Mucosa of descending colon (tissue), 3 donors: ENCODE results near the gene CIC. TPM values are rescaled to one million over a fixed set of nuclear protein-coding genes. Genes with fewer than 3 reads are reported as not detected.

ENCODE experiments used
- ATAC-seq: fragments of 200-7000 bp; cut with Tn5 transposase; one replicate; pipeline ENCODE4 v1.9.1; 2020; ENCODE audit warnings: mild to moderate bottlenecking, moderate library complexity
- DNase-seq, 3 donors: peaks; one replicate each; pipeline ENCODE4 v3.0.0-alpha.2; 2020
- H3K36me3 ChIP-seq: fragments of 200-600 bp; one replicate; pipeline ENCODE4 v1.8.0; 2021; ENCODE audit warnings: low read depth, mild to moderate bottlenecking
- H3K4me1 ChIP-seq: fragments of 200-600 bp; one replicate; pipeline ENCODE4 v1.8.0; 2021; ENCODE audit warnings: low read depth, mild to moderate bottlenecking
- H3K4me3 ChIP-seq: fragments of 200-600 bp; one replicate; pipeline ENCODE4 v1.8.0; 2021; ENCODE audit warnings: mild to moderate bottlenecking
- H3K9me3 ChIP-seq: fragments of 200-600 bp; one replicate; pipeline ENCODE4 v1.8.0; 2021; ENCODE audit warnings: mild to moderate bottlenecking
- CTCF ChIP-seq: fragments of 200-600 bp; IDR thresholded peaks from one replicate; pipeline ENCODE4 v1.8.0; 2022; ENCODE audit warnings: antibody characterized with exemption, mild to moderate bottlenecking
- intact Hi-C, 2 donors: fragments of 100-400 bp; cut with DNase I in 1 of 2; cut with micrococcal nuclease in 1 of 2; formaldehyde crosslinking; loops; one replicate each; pipeline versions ENCODE4 v1.11.0 to v1.11.1; 2022; cut with DNase I, micrococcal nuclease
- total RNA-seq, 3 donors: library from RNA; stranded (reverse); fragmentation: NEBNext Ultra II Directional in 2 of 3; extraction: Animal tissue kit (Norgen Biotek cat#: 25700) in 2 of 3; gene quantifications; one replicate each; pipeline versions ENCODE4 v1.2.1 to v1.2.4, GENCODE V29; 2021 to 2023
- donor health status: DM: no; HTN: no; CAD: no; lungs with moderate emphysema.
- donor health status: DM: no; HTN: no; CAD: no.
- donor health status: DM: no; HTN: yes; CAD: no.

The CIC gene
- total RNA-seq, 3 donors from 2014 or later, result 47.3 to 78.0 (median 50.0) TPM

- Histone ChIP-seq H3K4me1 (peaks cover 7% of the 10 kb centered on the region), H3K36me3 (no peaks in the 10 kb centered on the region), H3K9me3 (no peaks in the 10 kb centered on the region), H3K4me3 (peak within 1 kb of the TSS; percentile 45)
- no peak for TF ChIP-seq CTCF
- ATAC-seq (peak; percentile 60), DNase-seq (peak in 1 of 3 donors; percentile 58)
- intact Hi-C loops, result no loop called here
Observed at GRCh38 chr19:42301646-42302203, 32.7 kb downstream of the CIC start, which contains the start of gene PRR19. TSS of gene PRR19 (plus strand) at chr19:42302132. CDS start at chr19:42309585, 7,453 bp downstream.

GRCh38 chr19:42303101-42303464, 34.0 kb downstream of the CIC start:
- Histone ChIP-seq H3K36me3 (no peaks in the 10 kb centered on the region), H3K4me3 (no peak overlapping the region), H3K4me1 (peaks cover 7% of the 10 kb centered on the region), H3K9me3 (no peaks in the 10 kb centered on the region)
- no peak for ATAC-seq
- intact Hi-C loops, result no loop called here
- DNase-seq, result no peak
- TF ChIP-seq CTCF, result no peak

- no peak for TF ChIP-seq CTCF
- Histone ChIP-seq H3K4me3 (no peak overlapping the region), H3K4me1 (peaks cover 7% of the 10 kb centered on the region), H3K9me3 (no peaks in the 10 kb centered on the region), H3K36me3 (no peaks in the 10 kb centered on the region)
- ATAC-seq, result no peak
- DNase-seq, result no peak
- intact Hi-C loops, result no loop called here
Observed at GRCh38 chr19:42303876-42304275, 34.8 kb downstream of the CIC start.

GRCh38 chr19:42306646-42307045, 37.6 kb downstream of the CIC start:
- DNase-seq (no peak), ATAC-seq (no peak)
- no peak for TF ChIP-seq CTCF
- intact Hi-C loops, result no loop called here
- peaks cover 4% of the 10 kb centered on the region for H3K4me1 ChIP-seq
- no peaks in the 10 kb centered on the region for H3K36me3 ChIP-seq
- no peak overlapping the region for H3K4me3 ChIP-seq
- no peaks in the 10 kb centered on the region for H3K9me3 ChIP-seq

GRCh38 chr19:42309686-42310085, 40.6 kb downstream of the CIC start:
- no peak overlapping the region for H3K4me3 ChIP-seq
- H3K36me3 ChIP-seq, result no peaks in the 10 kb centered on the region
- ATAC-seq (no peak), DNase-seq (no peak)
- no peak for TF ChIP-seq CTCF
- H3K9me3 ChIP-seq, result no peaks in the 10 kb centered on the region
- intact Hi-C loops, result no loop called here
- H3K4me1 ChIP-seq, result peaks cover 10% of the 10 kb centered on the region

GRCh38 chr19:42311657-42312056, 42.6 kb downstream of the CIC start:
- no peak overlapping the region for H3K4me3 ChIP-seq
- H3K4me1 ChIP-seq, result peaks cover 10% of the 10 kb centered on the region
- no peaks in the 10 kb centered on the region for H3K36me3 ChIP-seq
- no peak for ATAC-seq
- intact Hi-C loops, result no loop called here
- no peak for DNase-seq
- H3K9me3 ChIP-seq, result no peaks in the 10 kb centered on the region
- TF ChIP-seq CTCF, result no peak
